ENCODE results near the gene TANGO2.

DNA sequence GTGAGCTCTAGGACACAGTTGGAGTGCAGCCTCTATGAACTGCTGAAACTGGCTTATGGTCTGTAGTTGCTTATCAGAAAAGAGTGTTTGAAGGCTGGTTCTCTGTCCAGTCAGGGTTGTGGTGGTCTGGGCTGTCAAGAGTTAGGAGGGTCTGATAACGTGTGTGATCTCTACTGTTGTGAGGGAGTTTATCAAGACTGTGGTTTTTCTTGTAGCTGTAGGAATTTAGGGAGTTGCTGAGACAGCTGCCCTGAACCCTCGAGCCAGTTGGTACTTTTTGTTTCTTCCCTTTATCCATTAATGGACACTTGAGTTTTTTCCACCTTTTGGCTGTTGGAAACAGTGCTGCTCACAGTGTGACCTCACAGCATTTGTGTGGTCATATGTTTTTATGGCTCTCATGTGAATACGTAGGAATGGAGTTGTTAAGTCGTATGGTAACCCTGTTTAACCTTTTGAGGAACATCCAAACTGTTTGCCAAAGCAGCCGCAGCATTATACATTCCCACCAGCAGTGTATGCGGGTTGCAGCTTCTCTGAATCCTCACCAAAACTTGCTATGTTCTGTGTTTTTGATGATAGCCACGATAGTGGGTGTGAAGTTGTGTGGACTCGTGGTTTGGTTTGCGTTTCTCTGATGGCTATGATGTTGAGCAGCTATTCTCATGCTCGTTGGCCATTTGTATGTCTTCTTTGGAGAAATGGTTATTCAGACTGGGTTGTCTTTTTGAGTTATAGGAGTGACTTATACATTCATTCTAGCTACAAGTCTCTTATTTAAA, 38.3 kb downstream of the TANGO2 start:
- TF ChIP-seq YY1 (IDR thresholded peaks at IDR 0.05; ENCODE audit: low read depth, low read length), result no peak
- no peak for TF ChIP-seq CTCF (IDR thresholded peaks at IDR 0.05; ENCODE audit: control extremely low read depth in 1 of 3, insufficient read depth in 1 of 3, low read depth in 1 of 3, low read length in 3 of 3)
- no peak for TF ChIP-seq MAFK (IDR thresholded peaks at IDR 0.05; ENCODE audit: low read depth, low read length)
- no peak for TF ChIP-seq TAF1 (IDR thresholded peaks at IDR 0.05; ENCODE audit: low read depth, low read length)

All from H1 (cell line).